ENCODE results near the gene IFIT1.
"Not testable (repeated sequence)": the region's sequence is repeated elsewhere in the genome, so short reads cannot be mapped to it uniquely, and the experiment has no call there.

The IFIT1 gene

DNA sequence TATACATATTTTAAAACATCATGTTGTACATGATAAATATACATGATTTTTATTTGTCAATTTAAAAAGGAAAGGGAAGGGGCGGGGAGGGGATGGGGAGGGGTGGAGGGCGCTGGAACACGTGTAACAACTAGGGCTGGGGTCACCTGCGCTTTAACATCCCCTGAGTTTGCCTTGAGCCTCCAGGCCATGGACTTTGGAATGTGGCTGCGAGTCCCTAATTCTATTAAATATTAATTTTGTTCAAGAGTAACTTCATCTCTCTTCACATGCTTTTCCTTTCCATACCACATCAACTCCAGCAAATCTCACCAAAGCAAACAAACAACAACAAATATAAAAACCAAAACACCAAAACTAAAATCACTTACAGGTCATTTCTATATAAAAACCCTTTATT, 32.6 kb downstream of the IFIT1 start:
- Histone ChIP-seq H3K4me1 (ENCODE audit: control insufficient read depth, insufficient read depth, low read length) (peaks cover 10% of the 10 kb centered on the region), H3K36me3 (ENCODE audit: control insufficient read depth, insufficient read depth, low read length) (no peaks in the 10 kb centered on the region), H3K9ac (ENCODE audit: low read depth, low read length) (no peak overlapping the region)

DNA sequence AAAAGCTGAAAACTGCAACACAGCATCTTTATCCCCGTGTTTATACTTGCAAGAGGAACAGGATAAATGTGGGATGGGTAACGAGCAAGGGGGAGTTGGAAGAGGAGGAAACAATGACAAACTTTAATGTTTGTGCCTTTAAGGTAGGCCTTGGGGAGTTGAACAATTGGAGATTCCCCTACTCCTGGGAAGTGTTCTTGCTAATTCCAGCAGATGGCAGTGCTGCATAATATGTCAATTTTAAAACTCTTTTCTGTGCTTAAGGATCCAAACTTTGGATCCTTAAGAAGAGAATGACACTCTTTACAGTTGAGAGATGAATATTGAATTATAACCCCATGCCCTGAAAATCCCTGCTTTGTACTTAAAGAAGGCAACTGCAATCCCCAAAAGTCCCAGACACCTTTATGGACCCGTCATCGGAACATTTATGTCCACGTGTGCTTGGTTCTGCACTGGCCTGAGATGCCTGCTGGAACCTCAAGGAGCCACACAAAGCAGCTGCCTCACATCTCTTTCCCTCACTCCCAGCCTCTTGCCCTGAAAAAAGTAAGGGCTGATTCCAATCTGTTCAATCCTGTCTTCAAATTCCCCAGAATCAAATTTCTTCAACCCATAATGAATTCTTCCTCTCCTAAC, 33.9 kb downstream of the IFIT1 start:
- Histone ChIP-seq H3K9ac (ENCODE audit: low read depth, low read length) (no peak overlapping the region), H3K9me3 (ENCODE audit: control insufficient read depth, insufficient read depth, low read length) (no peaks in the 10 kb centered on the region), H3K27me3 (ENCODE audit: control insufficient read depth, insufficient read depth, low read length) (no peaks in the 10 kb centered on the region), H3K4me1 (ENCODE audit: control insufficient read depth, insufficient read depth, low read length) (peaks cover 10% of the 10 kb centered on the region), H3K4me3 (ENCODE audit: low read depth, low read length) (no peak overlapping the region), H3K36me3 (ENCODE audit: control insufficient read depth, insufficient read depth, low read length) (no peaks in the 10 kb centered on the region)

More for the DNA sequence above, 32.6 kb downstream of the IFIT1 start:
- H3K9me3 ChIP-seq (ENCODE audit: control insufficient read depth, insufficient read depth, low read length) = no peaks in the 10 kb centered on the region
- H3K4me3 ChIP-seq (ENCODE audit: low read depth, low read length) = no peak overlapping the region
- H3K27me3 ChIP-seq (ENCODE audit: control insufficient read depth, insufficient read depth, low read length) = no peaks in the 10 kb centered on the region

DNA sequence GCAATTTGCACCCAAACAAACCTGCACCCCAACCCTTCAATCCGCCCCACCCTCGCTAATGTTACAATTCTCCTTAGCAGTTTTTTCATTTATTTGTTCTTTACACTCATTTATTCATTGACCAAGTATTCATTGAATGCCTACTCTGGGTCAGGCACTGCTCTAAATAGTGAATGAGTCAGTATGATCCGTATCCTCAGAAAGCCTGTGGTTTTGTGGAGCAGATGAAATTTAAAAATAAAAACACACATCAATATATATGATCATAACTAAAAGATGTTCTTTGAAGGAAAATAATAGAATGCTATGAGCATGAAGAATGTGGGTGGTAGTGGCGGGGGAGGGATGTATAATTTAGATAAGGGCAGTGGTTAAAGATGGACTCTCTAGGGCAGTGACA, 35.2 kb downstream of the IFIT1 start:
- Histone ChIP-seq H3K9ac (ENCODE audit: low read depth, low read length) (no peak overlapping the region), H3K4me3 (ENCODE audit: low read depth, low read length) (no peak overlapping the region), H3K9me3 (ENCODE audit: control insufficient read depth, insufficient read depth, low read length) (no peaks in the 10 kb centered on the region), H3K4me1 (ENCODE audit: control insufficient read depth, insufficient read depth, low read length) (peaks cover 10% of the 10 kb centered on the region), H3K36me3 (ENCODE audit: control insufficient read depth, insufficient read depth, low read length) (no peaks in the 10 kb centered on the region), H3K27me3 (ENCODE audit: control insufficient read depth, insufficient read depth, low read length) (no peaks in the 10 kb centered on the region)

DNA sequence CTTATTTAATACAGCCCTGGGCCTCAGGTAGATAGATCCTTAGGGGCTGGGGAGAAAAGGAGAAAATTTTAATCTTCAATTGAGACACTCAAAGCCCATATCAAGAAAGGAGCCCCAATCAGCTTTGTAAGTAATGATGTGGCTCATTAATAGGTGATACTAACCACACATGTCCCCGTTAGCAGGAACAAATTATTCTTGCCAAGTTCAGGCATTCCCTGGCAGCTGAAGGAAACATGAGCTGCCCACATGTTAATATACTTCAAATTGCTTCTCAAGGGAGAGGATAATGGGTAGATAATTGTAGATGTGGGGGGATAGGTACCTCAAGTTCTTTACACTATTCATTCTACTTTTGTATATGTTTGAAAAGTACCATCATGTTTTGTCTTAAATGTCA, 36.5 kb downstream of the IFIT1 start:
- Histone ChIP-seq H3K4me3 (ENCODE audit: low read depth, low read length) (no peak overlapping the region), H3K9me3 (ENCODE audit: control insufficient read depth, insufficient read depth, low read length) (no peaks in the 10 kb centered on the region), H3K27me3 (ENCODE audit: control insufficient read depth, insufficient read depth, low read length) (no peaks in the 10 kb centered on the region), H3K9ac (ENCODE audit: low read depth, low read length) (no peak overlapping the region), H3K36me3 (ENCODE audit: control insufficient read depth, insufficient read depth, low read length) (no peaks in the 10 kb centered on the region), H3K4me1 (ENCODE audit: control insufficient read depth, insufficient read depth, low read length) (peaks cover 10% of the 10 kb centered on the region)

DNA sequence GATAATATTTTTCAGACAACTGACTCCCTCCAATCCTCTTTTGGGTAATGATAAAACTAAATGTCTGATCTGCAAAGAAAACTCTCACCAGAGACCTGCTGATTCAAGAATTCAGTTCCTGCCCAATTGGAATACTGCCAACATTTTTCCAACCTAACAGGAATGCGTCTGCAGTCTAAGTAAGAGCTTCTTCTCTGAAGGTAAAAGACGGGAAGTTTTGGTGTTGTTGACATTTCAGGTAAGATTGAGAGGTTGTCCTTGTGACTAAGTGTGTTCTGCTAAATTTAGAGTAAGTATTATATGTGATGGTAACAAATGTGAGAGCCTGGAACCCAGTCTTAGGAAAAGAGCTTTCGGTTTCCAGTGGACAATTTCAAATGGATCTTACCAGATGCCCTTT, 39.6 kb downstream of the IFIT1 start:
- H3K4me1 ChIP-seq (ENCODE audit: control insufficient read depth, insufficient read depth, low read length) = peaks cover 14% of the 10 kb centered on the region
- no peaks in the 10 kb centered on the region for H3K36me3 ChIP-seq (ENCODE audit: control insufficient read depth, insufficient read depth, low read length)
- no peak overlapping the region for H3K9ac ChIP-seq (ENCODE audit: low read depth, low read length)
- H3K9me3 ChIP-seq (ENCODE audit: control insufficient read depth, insufficient read depth, low read length) = no peaks in the 10 kb centered on the region
- no peaks in the 10 kb centered on the region for H3K27me3 ChIP-seq (ENCODE audit: control insufficient read depth, insufficient read depth, low read length)
- no peak overlapping the region for H3K4me3 ChIP-seq (ENCODE audit: low read depth, low read length)

DNA sequence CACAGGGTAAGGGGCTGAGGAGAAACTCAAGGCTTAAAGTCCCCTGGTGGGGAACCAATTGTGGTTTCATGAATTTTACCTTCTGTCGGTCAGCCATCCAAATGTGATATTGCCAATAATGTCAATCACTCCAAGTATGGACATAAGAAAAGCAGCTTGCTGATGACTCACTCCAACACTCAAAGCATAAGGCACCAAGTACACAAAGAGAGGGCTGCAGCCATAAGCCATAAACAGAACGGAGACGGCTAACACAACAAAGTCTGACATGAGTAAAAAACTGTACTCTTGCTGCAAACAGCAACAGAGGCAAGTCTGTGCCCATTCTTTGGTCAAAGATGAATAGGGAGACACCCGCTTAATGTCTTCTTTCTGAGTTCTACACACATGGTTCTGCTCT, 46.1 kb downstream of the IFIT1 start:
- peaks cover 4% of the 10 kb centered on the region for H3K4me1 ChIP-seq (ENCODE audit: control insufficient read depth, insufficient read depth, low read length)
- H3K4me3 ChIP-seq (ENCODE audit: low read depth, low read length) = no peak overlapping the region
- H3K9me3 ChIP-seq (ENCODE audit: control insufficient read depth, insufficient read depth, low read length) = no peaks in the 10 kb centered on the region
- no peaks in the 10 kb centered on the region for H3K27me3 ChIP-seq (ENCODE audit: control insufficient read depth, insufficient read depth, low read length)
- H3K36me3 ChIP-seq (ENCODE audit: control insufficient read depth, insufficient read depth, low read length) = no peaks in the 10 kb centered on the region
- no peak overlapping the region for H3K9ac ChIP-seq (ENCODE audit: low read depth, low read length)

DNA sequence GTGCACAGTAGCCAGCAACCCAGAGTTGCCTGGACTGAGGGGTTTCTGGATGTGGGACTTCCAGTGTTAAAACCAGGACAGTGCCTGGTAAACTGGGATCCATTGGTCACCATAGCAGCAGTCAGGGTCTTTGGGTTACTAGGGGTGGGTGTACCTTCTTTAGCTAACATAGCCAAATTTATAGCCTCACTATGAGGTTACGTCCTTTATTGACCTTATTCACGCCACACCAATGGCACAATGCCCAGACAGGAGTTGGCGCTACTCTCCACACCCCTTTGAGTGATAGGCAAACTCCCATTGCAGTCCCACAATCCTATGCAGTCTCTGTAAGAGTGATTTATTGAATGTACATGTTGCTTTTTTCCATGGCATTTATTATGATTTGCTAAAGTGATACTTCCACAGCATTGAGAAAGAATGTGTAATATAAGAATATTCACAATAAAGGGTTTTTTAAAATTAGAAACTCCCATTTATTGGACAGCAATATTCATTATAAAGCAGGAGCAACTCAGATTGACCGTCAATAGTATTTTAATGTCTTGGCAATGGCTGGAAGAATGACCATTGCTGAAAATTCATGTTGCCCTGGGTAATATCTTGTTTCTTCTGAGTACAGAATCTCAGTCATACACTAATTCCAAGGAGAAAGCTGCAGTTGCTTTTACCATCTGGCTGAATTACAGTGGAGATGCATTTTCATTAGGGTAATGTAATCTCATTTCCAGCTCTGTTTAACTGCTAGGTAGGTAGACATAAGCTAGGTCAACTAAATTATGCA, 48.0 kb downstream of the IFIT1 start:
- Histone ChIP-seq H3K9me3 (ENCODE audit: control insufficient read depth, insufficient read depth, low read length) (no peaks in the 10 kb centered on the region), H3K27me3 (ENCODE audit: control insufficient read depth, insufficient read depth, low read length) (no peaks in the 10 kb centered on the region), H3K36me3 (ENCODE audit: control insufficient read depth, insufficient read depth, low read length) (no peaks in the 10 kb centered on the region), H3K4me3 (ENCODE audit: low read depth, low read length) (no peak overlapping the region), H3K9ac (ENCODE audit: low read depth, low read length) (no peak overlapping the region), H3K4me1 (ENCODE audit: control insufficient read depth, insufficient read depth, low read length) (no peaks in the 10 kb centered on the region)

DNA sequence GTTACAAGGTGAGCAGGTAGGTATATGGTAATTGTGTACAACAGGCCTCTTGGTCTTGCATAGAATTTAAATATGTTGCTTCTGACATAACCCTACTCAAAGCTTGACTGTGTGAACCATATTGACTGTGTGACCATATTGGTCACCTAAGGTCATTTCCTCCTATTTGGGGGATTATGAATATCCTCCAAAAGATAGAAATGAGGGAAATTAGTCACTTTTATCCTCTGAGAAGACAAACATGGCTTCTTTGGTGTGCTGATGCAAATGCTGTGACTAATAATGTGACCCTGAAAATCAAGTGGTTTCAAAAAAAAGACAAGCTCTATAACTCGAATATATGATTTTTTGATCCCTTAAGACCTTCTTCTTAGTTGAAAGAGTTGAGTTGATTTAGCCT, 49.9 kb downstream of the IFIT1 start:
- Histone ChIP-seq H3K4me1 (ENCODE audit: control insufficient read depth, insufficient read depth, low read length) (no peaks in the 10 kb centered on the region), H3K4me3 (ENCODE audit: low read depth, low read length) (no peak overlapping the region), H3K36me3 (ENCODE audit: control insufficient read depth, insufficient read depth, low read length) (no peaks in the 10 kb centered on the region), H3K27me3 (ENCODE audit: control insufficient read depth, insufficient read depth, low read length) (no peaks in the 10 kb centered on the region), H3K9me3 (ENCODE audit: control insufficient read depth, insufficient read depth, low read length) (no peaks in the 10 kb centered on the region), H3K9ac (ENCODE audit: low read depth, low read length) (no peak overlapping the region)

DNA sequence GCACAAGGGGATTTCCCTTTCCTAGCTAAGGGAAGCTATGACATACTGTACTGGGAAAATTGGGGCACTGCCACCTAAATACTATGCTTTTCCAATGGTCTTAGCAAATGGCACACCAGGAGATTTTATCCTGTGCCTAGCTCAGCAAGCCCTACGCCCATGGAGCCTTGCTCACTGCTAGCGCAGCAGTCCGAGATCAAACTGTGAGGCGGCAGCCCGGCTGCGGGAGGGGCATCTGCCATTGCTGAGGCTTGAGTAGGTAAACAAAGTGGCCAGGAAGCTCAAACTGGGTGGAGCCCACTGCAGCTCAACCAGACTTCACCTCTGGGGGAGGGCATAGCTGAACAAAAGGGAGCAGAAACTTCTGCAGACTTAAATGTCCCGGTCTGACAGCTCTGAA, 52.4 kb downstream of the IFIT1 start:
- not testable (repeated sequence) for H3K27me3 ChIP-seq (ENCODE audit: control insufficient read depth, insufficient read depth, low read length); H3K9ac ChIP-seq (ENCODE audit: low read depth, low read length); H3K9me3 ChIP-seq (ENCODE audit: control insufficient read depth, insufficient read depth, low read length); H3K36me3 ChIP-seq (ENCODE audit: control insufficient read depth, insufficient read depth, low read length); H3K4me3 ChIP-seq (ENCODE audit: low read depth, low read length); H3K4me1 ChIP-seq (ENCODE audit: control insufficient read depth, insufficient read depth, low read length)

DNA sequence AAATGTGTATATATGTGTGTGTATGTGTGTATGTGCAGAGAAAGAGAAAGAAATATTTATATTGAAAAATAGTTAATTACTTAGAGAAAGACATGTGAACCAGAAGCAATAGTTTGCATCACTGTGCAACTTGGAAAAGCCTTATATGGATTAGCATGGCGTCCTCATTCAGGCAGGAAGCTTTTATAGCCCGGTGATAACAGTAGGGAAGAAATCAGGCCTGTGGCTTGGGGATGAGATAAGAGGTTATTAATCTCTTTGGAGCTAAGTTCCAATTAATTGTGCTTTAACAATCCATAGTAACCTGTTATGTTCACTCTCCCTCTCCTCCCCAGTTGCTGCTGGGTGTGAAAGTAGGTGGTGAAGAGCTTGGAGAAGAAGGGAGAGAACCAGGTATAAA, 58.5 kb downstream of the IFIT1 start:
- H3K9ac ChIP-seq (ENCODE audit: low read depth, low read length) = no peak overlapping the region
- H3K27me3 ChIP-seq (ENCODE audit: control insufficient read depth, insufficient read depth, low read length) = no peaks in the 10 kb centered on the region
- no peaks in the 10 kb centered on the region for H3K4me1 ChIP-seq (ENCODE audit: control insufficient read depth, insufficient read depth, low read length)
- no peak overlapping the region for H3K4me3 ChIP-seq (ENCODE audit: low read depth, low read length)
- no peaks in the 10 kb centered on the region for H3K9me3 ChIP-seq (ENCODE audit: control insufficient read depth, insufficient read depth, low read length)
- no peaks in the 10 kb centered on the region for H3K36me3 ChIP-seq (ENCODE audit: control insufficient read depth, insufficient read depth, low read length)

DNA sequence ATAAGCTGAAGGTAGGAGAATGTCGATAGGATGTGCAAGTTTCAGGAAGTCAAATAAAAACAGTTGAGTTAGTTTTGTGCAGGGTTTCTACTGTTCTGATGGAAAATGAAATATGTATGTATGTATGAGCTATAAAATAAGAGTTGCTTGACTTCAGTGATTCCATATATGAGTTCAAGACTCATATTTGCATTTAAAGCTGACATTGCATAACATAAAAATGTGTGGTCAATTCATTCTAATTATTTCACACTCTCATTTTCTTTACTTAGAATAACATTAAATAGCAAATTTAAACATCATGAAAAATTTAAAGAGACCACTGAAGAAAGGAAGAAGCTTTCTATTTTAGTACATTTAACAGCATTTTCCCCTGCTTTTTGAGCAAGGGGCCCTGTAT, 59.8 kb downstream of the IFIT1 start:
- Histone ChIP-seq H3K4me3 (ENCODE audit: low read depth, low read length) (no peak overlapping the region), H3K27me3 (ENCODE audit: control insufficient read depth, insufficient read depth, low read length) (no peaks in the 10 kb centered on the region), H3K4me1 (ENCODE audit: control insufficient read depth, insufficient read depth, low read length) (no peaks in the 10 kb centered on the region), H3K36me3 (ENCODE audit: control insufficient read depth, insufficient read depth, low read length) (no peaks in the 10 kb centered on the region), H3K9me3 (ENCODE audit: control insufficient read depth, insufficient read depth, low read length) (no peaks in the 10 kb centered on the region), H3K9ac (ENCODE audit: low read depth, low read length) (no peak overlapping the region)

DNA sequence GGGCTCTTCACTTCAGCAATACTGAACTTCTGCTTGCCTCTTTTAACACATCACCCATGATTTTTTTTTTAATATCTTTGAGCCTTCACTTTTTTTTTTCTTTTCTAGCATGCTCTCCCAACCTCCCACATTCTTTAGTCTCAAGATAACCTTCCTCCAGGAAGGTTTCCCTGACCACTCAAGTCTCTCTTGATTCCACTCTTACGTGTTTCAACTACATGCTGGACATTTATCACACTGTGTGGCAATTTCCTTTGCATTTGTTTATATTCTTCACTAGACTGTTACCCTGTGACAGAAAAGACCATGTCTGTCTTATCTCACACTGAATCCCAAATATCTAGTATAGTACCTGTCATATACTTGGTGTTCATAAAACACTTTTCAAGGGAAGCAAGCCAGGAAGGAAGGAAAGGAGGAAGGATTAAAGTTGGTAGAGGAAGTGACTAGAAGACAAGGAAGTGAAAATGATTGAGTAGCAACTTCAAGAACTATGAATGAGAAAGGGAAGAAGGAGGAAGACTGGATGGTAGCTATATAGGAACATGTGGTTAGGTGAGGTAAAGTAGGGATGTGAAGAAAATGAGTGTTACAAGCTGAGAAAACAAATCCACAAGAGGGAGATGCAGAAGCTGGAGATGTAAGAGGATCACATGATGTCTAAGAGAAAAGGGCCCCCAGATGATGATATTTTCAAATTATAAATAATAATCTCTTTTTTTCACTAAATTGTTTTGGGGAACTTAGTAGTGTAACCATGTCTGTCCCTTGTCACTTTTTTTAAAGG, 62.3 kb downstream of the IFIT1 start:
- Histone ChIP-seq H3K4me3 (ENCODE audit: low read depth, low read length) (no peak overlapping the region), H3K27me3 (ENCODE audit: control insufficient read depth, insufficient read depth, low read length) (no peaks in the 10 kb centered on the region), H3K9ac (ENCODE audit: low read depth, low read length) (no peak overlapping the region), H3K4me1 (ENCODE audit: control insufficient read depth, insufficient read depth, low read length) (no peaks in the 10 kb centered on the region), H3K36me3 (ENCODE audit: control insufficient read depth, insufficient read depth, low read length) (no peaks in the 10 kb centered on the region), H3K9me3 (ENCODE audit: control insufficient read depth, insufficient read depth, low read length) (no peaks in the 10 kb centered on the region)
